GM11168 (cell line): ENCODE data around the gene SMIM35.

ENCODE experiments used
- in situ Hi-C: fragments of 300-500 bp; cut with MboI; formaldehyde crosslinking; loops from one replicate; pipeline ENCODE4 v1.12.0; 2022; ENCODE audit warnings: low sequenced_read_pairs; ENCODE audit not compliant: unreplicated experiment

The SMIM35 gene

GRCh38 chr11:118046964-118047700 is 39.6 kb downstream of the SMIM35 start:
- in situ Hi-C loops, result no loop called here

GRCh38 chr11:118046051-118046963 is 40.5 kb downstream of the SMIM35 start:
- in situ Hi-C loops, result no loop called here

GRCh38 chr11:118045191-118045590 is 41.6 kb downstream of the SMIM35 start:
- in situ Hi-C loops, result no loop called here

DNA sequence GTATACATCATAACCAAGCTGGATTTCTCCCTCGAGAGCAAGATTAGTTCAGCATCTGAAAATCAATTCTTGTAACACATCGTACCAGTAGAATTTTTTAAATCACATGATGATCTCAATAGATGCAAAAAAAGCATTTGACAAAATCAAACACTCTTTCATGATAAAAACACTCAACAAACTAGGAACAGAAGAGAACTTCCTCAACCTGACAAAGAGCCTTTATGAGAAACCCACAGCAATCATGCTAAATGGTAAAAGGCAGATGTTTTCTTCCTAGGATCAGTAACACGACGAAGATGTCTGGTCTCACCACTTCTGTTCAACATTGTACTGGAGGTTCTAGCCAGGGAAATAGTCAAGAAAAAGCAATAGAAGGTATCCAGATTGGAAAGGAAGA is 44.0 kb downstream of the SMIM35 start:
- in situ Hi-C loops, result no loop called here

- in situ Hi-C loops, result no loop called here
Observed at GRCh38 chr11:118042141-118042540, 44.6 kb downstream of the SMIM35 start.

GRCh38 chr11:118033443-118033842 is 53.3 kb downstream of the SMIM35 start:
- in situ Hi-C loops, result loop anchor here (5.0 kb wide), 1 partner anchor 41 kb away; no protein-coding TSS in a partner anchor

DNA sequence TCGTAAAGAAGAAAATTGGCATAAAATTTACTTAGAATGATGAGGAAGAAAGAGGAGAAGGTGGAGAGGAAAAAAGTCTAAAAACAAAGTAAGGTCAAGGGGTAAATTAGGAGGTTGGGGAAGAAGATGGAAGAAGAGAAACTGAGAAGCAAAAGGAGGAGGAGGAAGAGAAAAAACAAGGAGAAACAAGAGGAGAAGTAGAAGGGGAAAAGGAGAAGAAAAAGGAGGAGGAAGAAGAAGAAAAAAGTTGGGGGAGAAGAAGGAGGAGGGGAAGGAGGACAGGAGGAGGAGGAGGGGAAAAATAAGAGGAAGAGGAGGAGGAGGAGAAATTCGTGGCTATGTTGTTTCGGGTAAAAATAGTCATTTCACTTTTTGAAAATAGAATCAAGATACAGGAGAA is 58.1 kb downstream of the SMIM35 start:
- in situ Hi-C loops, result no loop called here

DNA sequence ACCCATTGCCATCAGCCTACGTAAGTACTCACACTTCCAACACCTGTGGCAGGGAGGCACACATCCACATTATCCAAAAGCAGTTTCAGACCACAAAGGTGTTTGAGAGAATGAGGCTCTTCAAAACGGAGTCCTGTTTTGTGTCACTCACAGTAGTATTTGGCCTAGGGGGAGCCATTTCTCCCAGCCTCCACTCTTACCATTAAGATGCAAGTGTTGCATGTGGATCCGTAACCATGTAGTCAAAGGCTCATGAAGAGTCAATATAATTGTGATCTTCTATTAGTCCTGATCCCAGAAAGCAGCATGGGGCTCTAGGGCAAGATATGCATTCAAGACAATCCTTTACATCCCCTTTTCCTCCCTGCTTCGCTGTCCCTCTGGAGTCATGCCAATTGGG is 59.1 kb downstream of the SMIM35 start:
- in situ Hi-C loops, result no loop called here

DNA sequence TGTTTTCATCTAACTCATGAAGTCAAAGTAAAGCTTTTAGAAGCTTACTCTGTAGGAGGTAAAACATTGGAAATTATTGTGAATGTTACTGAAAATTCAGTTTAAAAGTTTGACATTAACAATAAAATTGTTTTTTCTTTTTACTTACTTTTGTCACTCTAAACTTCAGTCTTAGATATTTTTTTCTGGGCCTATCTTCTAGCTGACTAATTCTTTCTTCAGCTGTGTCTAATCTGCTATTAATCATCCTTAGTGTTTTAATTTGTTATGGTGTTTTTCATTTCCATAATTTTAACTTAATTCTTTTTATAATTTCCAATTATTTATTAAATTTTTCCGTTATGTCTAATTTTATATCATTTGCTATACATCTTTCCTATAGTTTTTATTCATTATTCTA is 65.6 kb downstream of the SMIM35 start:
- in situ Hi-C loops, result no loop called here

DNA sequence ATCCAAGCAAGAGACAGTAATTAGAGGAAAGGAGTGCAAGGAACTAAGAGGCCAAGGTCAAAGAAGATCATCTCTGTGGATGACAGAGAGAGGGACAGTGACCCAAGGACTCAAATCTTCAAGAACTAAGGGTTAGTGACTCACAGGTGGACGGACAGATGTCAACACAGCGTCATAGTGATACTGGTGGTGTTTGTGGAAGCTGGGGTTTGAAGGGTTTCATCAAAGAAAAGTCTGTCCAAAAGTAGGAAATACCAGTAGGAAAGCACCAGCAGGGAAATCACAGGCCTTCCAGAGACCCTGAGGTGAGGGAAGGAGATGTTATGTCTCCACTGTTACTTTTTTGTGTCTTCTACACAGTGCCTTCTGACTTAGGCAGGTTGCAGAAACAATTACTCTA is 68.4 kb downstream of the SMIM35 start:
- in situ Hi-C loops, result no loop called here

DNA sequence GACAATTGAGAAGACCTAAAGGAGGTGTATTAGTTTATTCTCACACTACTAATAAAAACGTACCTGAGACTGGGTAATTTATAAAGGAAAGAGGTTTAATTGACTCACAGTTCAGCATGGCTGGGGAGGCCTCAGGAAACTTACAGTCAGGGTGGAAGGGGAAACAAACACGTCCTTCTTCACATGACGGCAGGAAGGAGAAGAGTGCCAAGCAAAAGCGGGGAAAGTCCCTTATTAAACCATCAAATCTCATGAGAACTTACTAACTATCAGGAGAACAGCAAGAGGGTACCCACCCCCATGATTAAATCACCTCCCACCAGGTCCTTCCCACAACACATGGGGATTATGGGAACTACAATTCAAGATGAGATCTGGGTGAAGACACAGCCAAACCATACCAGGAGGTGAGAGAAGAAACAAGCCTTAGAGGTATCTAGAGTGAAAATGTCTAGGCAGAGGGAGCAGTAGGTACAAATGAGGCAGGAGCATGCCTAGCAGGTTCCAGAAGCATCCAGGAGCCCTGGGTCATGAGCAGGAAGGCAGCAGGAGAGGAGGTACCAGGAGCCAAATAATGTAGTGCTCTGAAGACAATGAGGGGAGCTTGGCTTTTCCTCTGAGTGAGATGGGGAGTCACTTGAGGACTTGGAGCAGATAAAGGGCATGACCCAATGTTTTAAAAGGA is 69.0 kb downstream of the SMIM35 start:
- in situ Hi-C loops, result no loop called here

DNA sequence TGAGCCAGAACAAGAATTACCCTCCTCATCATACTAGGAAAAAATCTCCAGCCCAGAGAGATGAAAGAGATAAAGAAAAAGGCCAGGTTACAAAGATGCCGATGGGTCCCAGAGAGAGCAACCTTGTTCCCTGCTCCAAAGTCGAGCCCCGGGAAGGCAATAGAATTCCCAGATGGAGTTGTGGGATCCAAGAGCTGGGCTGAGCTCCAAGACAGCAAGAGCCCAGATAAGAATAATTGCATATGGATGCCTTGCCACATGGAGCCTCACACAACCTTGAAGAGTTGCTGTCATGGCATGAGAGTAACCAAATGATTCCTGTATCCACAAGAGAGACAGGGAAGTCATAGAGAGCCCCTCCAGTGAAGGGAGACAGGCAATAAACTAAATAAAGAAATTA is 69.7 kb downstream of the SMIM35 start:
- in situ Hi-C loops, result no loop called here

- in situ Hi-C loops, result no loop called here
Observed at GRCh38 chr11:118016104-118016503, 70.7 kb downstream of the SMIM35 start.

DNA sequence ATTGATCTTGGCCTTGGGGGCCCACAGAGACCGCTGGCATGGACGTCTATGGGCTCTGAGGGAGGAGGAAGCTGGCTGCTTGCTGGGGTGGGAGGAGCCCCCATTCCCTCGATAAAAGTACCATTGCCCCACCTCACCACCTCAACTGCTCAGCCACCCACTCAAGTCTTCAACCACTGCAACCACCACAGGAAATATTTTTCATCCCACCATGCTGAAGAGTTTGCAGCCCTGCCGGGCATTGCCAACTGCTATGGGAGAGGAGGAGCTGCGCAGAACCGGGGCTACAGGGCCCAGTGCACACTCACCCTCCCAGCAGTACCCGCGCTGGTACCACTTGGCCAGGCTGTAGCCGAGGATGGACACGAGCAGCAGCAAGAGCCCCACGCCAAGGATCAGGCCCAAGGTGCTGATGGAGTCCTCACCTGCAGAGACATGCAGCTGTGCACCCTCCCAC is 71.3 kb downstream of the SMIM35 start:
- in situ Hi-C loops, result no loop called here

DNA sequence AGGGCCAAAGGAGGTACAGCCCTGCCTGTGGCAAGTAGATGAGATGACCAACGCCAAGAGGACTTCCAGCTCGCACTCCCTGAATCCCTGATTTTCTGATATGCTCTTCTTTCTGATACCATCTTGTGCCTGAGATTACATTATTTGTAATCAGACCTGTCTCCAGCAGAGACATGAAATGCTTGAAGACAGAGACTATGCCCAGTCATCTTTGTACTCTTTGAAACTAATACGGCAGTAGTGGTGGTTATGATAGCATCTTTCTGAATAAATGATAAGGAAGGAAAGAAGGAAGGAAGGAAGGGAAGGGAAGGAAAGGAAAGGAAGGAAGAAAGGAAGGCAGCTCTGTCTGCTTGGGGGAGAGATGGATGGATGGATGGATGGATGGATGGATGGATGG is 72.7 kb downstream of the SMIM35 start:
- in situ Hi-C loops, result no loop called here

GRCh38 chr11:118012083-118012669 is 74.6 kb downstream of the SMIM35 start:
- in situ Hi-C loops, result no loop called here

- in situ Hi-C loops, result no loop called here
Observed at GRCh38 chr11:118010738-118011461, 75.9 kb downstream of the SMIM35 start.

DNA sequence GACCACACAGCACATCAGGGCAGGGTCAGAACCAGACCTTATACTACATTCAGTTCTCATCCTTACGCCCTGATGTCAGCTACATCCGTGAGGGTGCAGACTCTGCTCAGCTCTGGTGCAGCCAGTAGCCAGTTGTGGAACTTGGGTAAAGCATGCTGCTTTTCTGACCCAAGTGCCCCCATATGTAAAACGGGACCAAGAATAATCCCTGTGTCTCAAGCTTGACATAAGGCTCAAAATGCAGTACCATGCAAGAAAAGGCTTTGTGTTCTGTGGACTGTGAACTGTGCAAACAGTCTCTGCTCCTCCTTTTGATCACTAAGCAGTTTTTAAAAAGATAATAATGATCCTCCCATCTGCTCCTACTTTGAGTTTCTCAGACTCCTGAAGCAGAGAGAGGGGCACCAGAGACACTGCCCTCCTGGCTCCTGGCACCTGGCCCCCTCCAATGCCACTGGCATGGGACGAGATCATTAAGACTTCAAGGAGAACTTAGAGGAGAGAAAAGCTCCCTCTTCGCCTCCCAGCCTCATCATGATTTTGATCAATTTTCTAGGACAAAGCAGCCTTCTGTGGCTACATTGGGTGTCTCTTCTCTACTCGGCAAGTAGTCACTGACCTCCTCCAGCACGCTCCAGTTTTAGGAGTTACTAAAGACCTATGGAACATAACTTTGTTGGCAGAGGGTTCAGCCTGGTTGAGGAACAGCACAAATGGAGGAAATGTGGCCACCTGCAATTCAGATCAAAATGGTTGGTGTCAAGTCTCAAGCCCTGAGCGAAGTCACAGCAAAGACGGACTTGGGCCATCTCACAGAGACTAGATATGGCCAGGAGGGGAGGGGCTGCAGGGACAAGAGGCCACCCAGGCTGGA is 76.7 kb downstream of the SMIM35 start:
- in situ Hi-C loops, result no loop called here
